HCT116 (cell line): ENCODE data around the gene TYW3.

Experiments used
- CTCF ChIP-seq, 3 experiments: fragments of 200-600 bp in 1 of 3; sonication (generic) in 1 of 3; IDR thresholded peaks in 2 of 3; conservative IDR thresholded peaks in 1 of 3; 2 replicates each; pipeline ENCODE4 v1.5.1; 2012 to 2017; ENCODE audit warnings: low read depth in 2 of 3, low read length in 2 of 3, antibody characterized with exemption in 1 of 3, borderline replicate concordance in 1 of 3, control low read depth in 1 of 3, mild to moderate bottlenecking in 1 of 3, mixed read lengths in 1 of 3, mixed run types in 1 of 3, moderate library complexity in 1 of 3; ENCODE audit not compliant: insufficient read depth in 1 of 3
- EZH2 ChIP-seq: fragments of 200-600 bp; sonication (generic); IDR thresholded peaks from 2 replicates; pipeline ENCODE4 v1.6.1; 2017; ENCODE audit warnings: antibody characterized with exemption, mixed run types
- POLR2A ChIP-seq: IDR thresholded peaks from 2 replicates; pipeline ENCODE4 v1.7.0; 2011; ENCODE audit warnings: borderline replicate concordance; ENCODE audit not compliant: insufficient read depth, insufficient read length; ENCODE audit errors: extremely low read depth
- POLR2AphosphoS5 ChIP-seq: IDR thresholded peaks from 2 replicates; pipeline ENCODE4 v1.6.1; 2011; ENCODE audit warnings: mild to moderate bottlenecking, low read depth, low read length, moderate library complexity
- REST ChIP-seq: IDR thresholded peaks from 2 replicates; pipeline ENCODE4 v1.6.1; 2012; ENCODE audit warnings: low read depth
- ZBTB33 ChIP-seq: IDR thresholded peaks from 2 replicates; pipeline ENCODE4 v1.6.1; 2011; ENCODE audit warnings: mild to moderate bottlenecking, low read length, moderate library complexity; ENCODE audit not compliant: insufficient replicate concordance; ENCODE audit errors: extremely low read depth

- TF ChIP-seq ZBTB33 = no peak
- no peak for TF ChIP-seq CTCF (IDR thresholded peaks at IDR 0.05 in 2 of 3, conservative IDR thresholded peaks at IDR 0.05 in 1 of 3; ENCODE audit: borderline replicate concordance in 1 of 3, insufficient read depth in 1 of 3, low read depth in 2 of 3, low read length in 2 of 3)
- TF ChIP-seq POLR2AphosphoS5 = no peak
- no peak for TF ChIP-seq REST
- no peak for TF ChIP-seq POLR2A
- no peak for TF ChIP-seq EZH2
Observed at GRCh38 chr1:74755475-74755874, 22.5 kb downstream of the TYW3 start.
